Aorta (tissue), 5 donors: ENCODE data around the gene PC. TPM values are rescaled to one million over a fixed set of nuclear protein-coding genes. Genes with fewer than 3 reads are reported as not detected.
A peak's percentile ranks its signal among the peaks of the same experiment; 100 is the strongest.

ENCODE experiments used
- ATAC-seq: fragments of 200-7000 bp; cut with Tn5 transposase; one replicate; pipeline ENCODE4 v1.9.1; 2022; ENCODE audit warnings: moderate library complexity; ENCODE audit not compliant: low FRiP score
- DNase-seq, 2 donors: peaks; one replicate each; pipeline ENCODE4 v3.0.0-alpha.2; 2020
- H3K27ac ChIP-seq, 2 donors: one replicate each; pipeline ENCODE4 v1.5.1; 2013; ENCODE audit warnings: low read length in 2 of 2, mild to moderate bottlenecking in 2 of 2, moderate library complexity in 2 of 2, control low read depth in 1 of 2, inconsistent platforms in 1 of 2, low read depth in 1 of 2
- H3K27me3 ChIP-seq, 2 donors: one replicate each; pipeline ENCODE4 v1.6.1; 2013; ENCODE audit warnings: control low read depth in 1 of 2, low read length in 1 of 2, mild to moderate bottlenecking in 1 of 2, moderate library complexity in 1 of 2; ENCODE audit not compliant: insufficient read depth in 2 of 2, control insufficient read depth in 1 of 2
- H3K36me3 ChIP-seq, 2 donors: one replicate each; pipeline ENCODE4 v1.6.1; 2013; ENCODE audit warnings: control low read depth in 1 of 2, low read length in 1 of 2, mild to moderate bottlenecking in 1 of 2; ENCODE audit not compliant: insufficient read depth in 2 of 2, control insufficient read depth in 1 of 2
- H3K4me1 ChIP-seq, 2 donors: one replicate each; pipeline ENCODE4 v1.6.1; 2013; ENCODE audit warnings: low read length in 2 of 2, control low read depth in 1 of 2, mild to moderate bottlenecking in 1 of 2, moderate library complexity in 1 of 2; ENCODE audit not compliant: insufficient read depth in 2 of 2, control insufficient read depth in 1 of 2
- H3K4me3 ChIP-seq, 2 donors: one replicate each; pipeline ENCODE4 v1.5.1; 2013; ENCODE audit warnings: low read length in 2 of 2, control low read depth in 1 of 2, mild to moderate bottlenecking in 1 of 2
- H3K9me3 ChIP-seq: one replicate; pipeline ENCODE4 v1.6.1; 2013; ENCODE audit warnings: mild to moderate bottlenecking, low read length; ENCODE audit not compliant: control insufficient read depth
- WGBS, 2 donors: extraction: QIAGEN DNeasy Blood & Tissue Kit; methylation state at CpG; one replicate each; pipeline ENCODE4 v1.1.7; 2013; 5-methylcytosine and 5-hydroxymethylcytosine counted together
- intact Hi-C, 2 donors: fragments of 100-400 bp; cut with DNase I; formaldehyde crosslinking; loops; one replicate each; pipeline versions ENCODE4 v1.14.2 to v1.15.0; 2022
- polyA plus RNA-seq, 2 donors: library from polyadenylated mRNA; stranded (reverse); fragments of 200-250 nt; gene quantifications; one replicate each; pipeline ENCODE4 v1.2.3, GENCODE V29; 2013
- total RNA-seq, 2 donors: library from RNA; stranded (reverse); fragmentation: NEBNext Ultra II Directional; extraction: Animal tissue kit (Norgen Biotek cat#: 25700); gene quantifications; one replicate each; pipeline ENCODE4 v1.2.1, GENCODE V29; 2021
- donor health status: healthy with polysubstance abuse.
- donor health status: Bipolar disorder and iron deficiency.
- donor health status: DM: no; HTN: no; CAD: no.
- donor health status: DM: no; HTN: no; CAD: no.
- donor health status: DM: yes; HTN: yes; CAD: no.

PC gene
- total and polyA plus RNA-seq, 4 donors, result 12.6 to 22.7 (median 14.8) TPM

- no peaks in the 10 kb centered on the region for H3K36me3 ChIP-seq
- 41% methylated on average over 8 of the region's 8 CpGs for WGBS, 2 donors
- peak; percentile 56 to 77 for DNase-seq
- intact Hi-C loops, result no loop called here
- H3K27me3 ChIP-seq, result no peaks in the 10 kb centered on the region
- no peaks in the 10 kb centered on the region for H3K4me1 ChIP-seq
- ATAC-seq, result peak; percentile 42
- H3K4me3 ChIP-seq, result no peak overlapping the region
- H3K9me3 ChIP-seq, result no peaks in the 10 kb centered on the region
- H3K27ac ChIP-seq, result no peak overlapping the region
These were observed 27.5 kb upstream of the PC start for GRCh38 chr11:66985508-66986177.

GRCh38 chr11:66983275-66983924 is 25.2 kb upstream of the PC start:
- DNase-seq (no peak), ATAC-seq (no peak)

GRCh38 chr11:66981976-66982578 is 23.9 kb upstream of the PC start:
- DNase-seq (peak; percentile 94), ATAC-seq (peak; percentile 47)
- Histone ChIP-seq H3K36me3 (no peaks in the 10 kb centered on the region), H3K4me3 (no peak overlapping the region), H3K27me3 (no peaks in the 10 kb centered on the region), H3K27ac (no peak overlapping the region), H3K9me3 (no peaks in the 10 kb centered on the region), H3K4me1 (no peaks in the 10 kb centered on the region)
- 28 to 34% methylated on average over 9 of the region's 9 CpGs for WGBS, 2 donors
- intact Hi-C loops, result loop anchor here in 1 of 2 donors (5.0 kb wide), 1 partner anchor 50 kb away; no protein-coding TSS in a partner anchor

More at GRCh38 chr11:66983275-66983924, 25.2 kb upstream of the PC start:
- no peaks in the 10 kb centered on the region for H3K9me3 ChIP-seq
- no peaks in the 10 kb centered on the region for H3K4me1 ChIP-seq
- intact Hi-C loops, result loop anchor here in 1 of 2 donors (5.0 kb wide), 1 partner anchor 49 kb away; no protein-coding TSS in a partner anchor
- H3K36me3 ChIP-seq, result no peaks in the 10 kb centered on the region
- H3K4me3 ChIP-seq, result no peak overlapping the region
- no peaks in the 10 kb centered on the region for H3K27me3 ChIP-seq
- H3K27ac ChIP-seq, result no peak overlapping the region
- WGBS, 2 donors, result 92 to 94% methylated on average over 5 of the region's 5 CpGs

DNA sequence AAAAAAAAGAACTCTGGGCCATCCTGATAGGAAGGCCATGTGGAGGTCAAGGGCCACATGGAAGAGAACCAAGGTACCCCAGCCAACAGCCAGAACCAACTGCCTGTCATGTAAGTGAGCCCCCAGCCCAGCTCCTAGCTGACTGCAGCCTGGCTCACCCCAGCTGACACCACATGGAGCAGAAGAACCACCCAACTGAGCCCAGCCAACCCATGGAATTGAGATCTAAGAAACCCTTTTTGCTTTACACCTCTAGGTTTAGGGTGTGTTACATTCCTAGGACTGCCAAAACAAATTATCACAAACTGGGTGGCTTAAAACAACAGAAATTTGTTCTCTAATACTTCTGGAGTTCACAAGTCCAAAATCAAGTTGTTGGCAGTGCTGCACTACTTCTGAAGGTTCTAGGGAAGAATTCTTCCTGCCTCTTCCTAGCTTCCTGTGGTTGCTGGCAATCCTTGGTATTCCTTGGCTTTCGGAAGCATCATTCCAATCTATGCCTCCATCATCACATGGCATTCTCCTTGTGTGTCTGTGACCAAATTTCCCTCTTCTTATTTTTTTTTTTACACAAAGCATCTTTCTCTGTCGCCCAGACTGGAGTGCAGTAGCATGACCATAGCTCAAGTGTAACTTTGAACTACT is 21.3 kb upstream of the PC start:
- Histone ChIP-seq H3K36me3 (no peaks in the 10 kb centered on the region), H3K9me3 (no peaks in the 10 kb centered on the region), H3K4me1 (no peaks in the 10 kb centered on the region), H3K27ac (no peak overlapping the region), H3K4me3 (no peak overlapping the region), H3K27me3 (no peaks in the 10 kb centered on the region)
- intact Hi-C loops, result no loop called here
- WGBS, 2 donors, result 77 to 86% methylated on average over 2 of the region's 2 CpGs
- ATAC-seq (no peak), DNase-seq (no peak)

- intact Hi-C loops, result no loop called here
- no peaks in the 10 kb centered on the region for H3K4me1 ChIP-seq
- no peak overlapping the region for H3K4me3 ChIP-seq
- H3K9me3 ChIP-seq, result no peaks in the 10 kb centered on the region
- H3K36me3 ChIP-seq, result no peaks in the 10 kb centered on the region
- H3K27me3 ChIP-seq, result no peaks in the 10 kb centered on the region
- ATAC-seq (no peak), DNase-seq (no peak)
- WGBS, 2 donors, result 96 to 97% methylated on average over 6 of the region's 6 CpGs
- H3K27ac ChIP-seq, result no peak overlapping the region
These were observed 20.5 kb upstream of the PC start for GRCh38 chr11:66978717-66979116.

DNA sequence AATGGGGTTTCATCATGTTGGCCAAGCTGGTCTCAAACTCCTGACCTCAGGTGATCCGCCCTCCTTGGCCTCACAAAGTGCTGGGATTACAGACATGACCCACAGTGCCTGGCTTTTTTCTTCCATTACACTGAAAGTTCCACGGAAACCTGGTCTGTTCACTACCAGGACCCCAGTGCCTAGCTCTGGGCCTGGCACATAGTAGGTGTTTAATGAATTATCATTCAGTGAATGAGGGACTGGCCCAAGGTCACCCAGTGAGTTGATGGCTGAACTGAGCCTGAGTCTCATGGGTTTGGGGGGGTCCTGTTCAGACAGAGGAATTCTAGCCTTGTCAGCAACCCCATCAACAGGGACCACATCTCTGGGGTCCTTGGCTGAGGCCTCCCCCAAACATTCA is 20.0 kb upstream of the PC start:
- DNase-seq (no peak), ATAC-seq (no peak)
- no peak overlapping the region for H3K27ac ChIP-seq
- no peaks in the 10 kb centered on the region for H3K36me3 ChIP-seq
- no peaks in the 10 kb centered on the region for H3K4me1 ChIP-seq
- no peaks in the 10 kb centered on the region for H3K9me3 ChIP-seq
- H3K4me3 ChIP-seq, result no peak overlapping the region
- WGBS, 2 donors, result 93 to 97% methylated on average over 2 of the region's 2 CpGs
- H3K27me3 ChIP-seq, result no peaks in the 10 kb centered on the region
- intact Hi-C loops, result no loop called here

GRCh38 chr11:66976925-66977324 is 18.7 kb upstream of the PC start:
- intact Hi-C loops, result no loop called here
- no peaks in the 10 kb centered on the region for H3K27me3 ChIP-seq
- ATAC-seq (no peak), DNase-seq (no peak)
- H3K36me3 ChIP-seq, result no peaks in the 10 kb centered on the region
- no peaks in the 10 kb centered on the region for H3K4me1 ChIP-seq
- WGBS, 2 donors, result 90 to 91% methylated on average over 6 of the region's 6 CpGs
- H3K4me3 ChIP-seq, result no peak overlapping the region
- H3K9me3 ChIP-seq, result no peaks in the 10 kb centered on the region
- H3K27ac ChIP-seq, result no peak overlapping the region

- intact Hi-C loops, result no loop called here
- WGBS, 2 donors, result 58 to 60% methylated on average over 9 of the region's 9 CpGs
- DNase-seq, result no peak
- no peak for ATAC-seq
- no peaks in the 10 kb centered on the region for H3K27me3 ChIP-seq
- H3K4me1 ChIP-seq, result peaks cover 0 to 2% of the 10 kb centered on the region in 2 donors
- H3K4me3 ChIP-seq, result no peak overlapping the region
- H3K9me3 ChIP-seq, result no peaks in the 10 kb centered on the region
- no peak overlapping the region for H3K27ac ChIP-seq
- no peaks in the 10 kb centered on the region for H3K36me3 ChIP-seq
These were observed 17.9 kb upstream of the PC start for GRCh38 chr11:66976028-66976467.
